NCI-H128 (cell line): ENCODE results near the gene PSME1.

Experiments
- DNase-seq: peaks from one replicate; lab custom pipeline; 2025; ENCODE audit not compliant: unreplicated experiment; lab: John Stamatoyannopoulos, UW

Gene PSME1

DNA sequence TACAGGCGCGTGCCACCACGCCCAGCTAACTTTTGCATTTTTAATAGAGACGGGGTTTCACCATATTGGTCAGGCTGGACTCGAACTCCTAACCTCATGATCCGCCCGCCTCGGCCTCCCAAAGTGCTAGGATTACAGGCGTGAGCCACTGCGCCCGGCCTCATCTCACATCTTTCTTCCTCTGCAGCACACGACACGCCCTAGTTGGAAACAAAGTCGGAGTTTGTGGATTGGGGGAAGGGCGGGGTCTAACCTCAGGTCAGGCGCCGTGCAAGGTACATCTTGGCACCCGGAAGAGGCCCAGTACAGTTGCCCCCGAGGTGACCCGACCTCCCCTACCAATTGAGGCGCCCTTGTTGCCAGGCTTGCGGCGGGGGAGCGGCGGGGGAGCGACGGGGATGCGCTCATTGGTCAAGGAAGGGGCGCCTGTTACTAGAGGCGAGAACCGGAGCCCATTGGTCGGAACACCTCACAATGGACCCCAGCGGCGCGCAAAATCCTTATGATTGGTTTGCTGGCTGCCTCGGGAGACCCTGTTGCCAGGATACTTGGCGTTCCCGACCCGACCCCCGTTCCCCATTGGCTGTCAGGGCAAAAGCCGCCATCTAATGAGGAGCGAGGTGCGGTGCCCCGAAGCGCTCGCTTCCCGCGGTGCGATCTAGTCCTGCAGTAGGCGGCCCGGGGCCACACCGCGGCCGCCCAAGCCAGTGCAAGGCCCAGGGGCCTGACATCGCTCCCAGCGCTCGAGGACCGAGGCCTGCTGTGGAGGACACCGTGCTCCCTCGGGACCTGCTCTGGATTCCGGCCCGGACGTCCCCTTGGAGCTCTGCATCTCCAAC, 35.6 kb downstream of the PSME1 start, which contains the start of gene REC8:
REC8 (plus strand) TSS at position 659 of the 839 bp plus-strand sequence. CDS start 473 bp downstream, outside the sequence.
- peak; percentile 97 for DNase-seq

DNA sequence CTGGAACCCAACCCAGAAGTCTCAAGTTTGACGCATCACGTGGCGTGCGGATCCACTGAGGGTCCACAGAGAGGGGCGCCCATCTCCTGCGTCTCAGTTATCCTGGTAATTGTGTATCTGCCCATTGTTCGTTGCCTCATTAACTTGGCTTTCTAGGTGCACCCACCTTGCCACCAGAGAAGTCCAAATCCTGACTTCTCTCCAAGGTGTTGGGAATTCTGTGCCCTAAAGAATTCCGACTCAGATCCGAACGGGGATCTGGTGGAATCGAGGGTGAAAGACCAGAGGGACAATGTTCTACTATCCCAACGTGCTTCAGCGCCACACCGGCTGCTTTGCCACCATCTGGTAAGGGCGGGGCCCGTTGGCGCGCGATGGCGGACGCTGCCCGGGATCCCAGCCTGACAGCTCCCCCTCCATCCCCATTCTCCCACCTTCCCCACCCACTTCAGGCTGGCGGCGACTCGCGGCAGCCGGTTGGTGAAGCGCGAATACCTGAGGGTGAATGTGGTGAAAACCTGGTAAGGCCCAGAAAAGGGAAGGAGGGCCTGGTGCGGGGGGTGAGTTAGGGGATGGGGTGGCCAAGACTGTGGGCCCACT, 36.4 kb downstream of the PSME1 start:
- no peak for DNase-seq

DNA sequence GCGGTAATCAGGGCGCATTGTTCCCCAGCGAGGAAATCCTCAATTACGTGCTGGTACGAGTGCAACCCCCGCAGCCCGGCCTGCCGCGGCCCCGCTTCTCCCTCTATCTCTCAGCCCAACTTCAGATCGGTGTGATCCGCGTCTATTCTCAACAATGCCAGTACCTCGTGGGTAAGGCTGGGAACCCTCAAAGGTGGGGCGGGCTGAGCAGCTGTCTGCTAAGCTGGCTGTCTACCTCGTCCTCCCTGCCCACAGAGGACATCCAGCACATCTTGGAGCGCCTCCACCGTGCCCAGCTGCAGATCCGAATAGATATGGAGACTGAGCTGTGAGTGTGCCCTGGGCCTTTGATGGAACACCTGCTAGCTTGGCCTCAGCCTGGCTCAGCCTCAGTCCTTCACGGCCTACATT, 36.9 kb downstream of the PSME1 start:
- DNase-seq, result no peak

- DNase-seq, result no peak
These were observed 40.6 kb downstream of the PSME1 start for GRCh38 chr14:24176599-24176998.

DNA sequence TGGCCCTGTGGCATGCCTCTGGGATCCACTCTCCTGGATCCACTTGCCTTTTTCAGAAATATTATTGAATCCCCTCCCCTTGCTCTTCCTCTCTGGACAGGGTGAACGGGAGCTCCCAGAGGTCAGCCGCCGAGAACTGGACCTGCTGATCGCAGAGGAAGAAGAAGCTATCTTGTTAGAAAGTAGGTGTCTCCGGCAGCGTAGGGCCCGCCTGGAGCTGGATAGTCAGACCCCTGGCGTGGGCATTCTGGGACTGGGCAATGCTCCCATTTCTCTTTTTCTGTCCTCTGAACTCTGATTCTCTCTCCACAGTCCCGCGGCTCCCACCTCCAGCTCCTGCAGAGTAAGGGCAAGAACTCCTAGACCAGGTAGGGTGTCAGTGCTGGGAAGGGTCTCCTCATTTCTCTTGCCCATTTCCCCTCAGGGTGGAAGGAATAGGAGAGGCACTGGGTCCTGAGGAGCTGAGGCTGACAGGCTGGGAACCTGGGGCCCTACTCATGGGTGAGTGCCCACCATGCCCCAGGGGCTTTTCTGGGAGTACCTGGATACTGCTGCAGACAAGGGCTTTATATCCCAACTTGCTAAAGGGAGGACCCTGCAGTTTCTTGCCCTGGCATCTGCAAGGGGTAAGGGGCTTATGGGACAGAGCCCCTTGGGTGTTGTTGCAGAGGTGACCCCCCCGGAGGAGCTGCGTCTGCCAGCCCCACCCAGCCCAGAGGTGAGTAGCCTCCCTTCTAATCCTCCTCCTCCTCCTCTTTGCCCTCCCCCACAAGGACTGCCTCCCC, 41.2 kb downstream of the PSME1 start:
- no peak for DNase-seq

DNA sequence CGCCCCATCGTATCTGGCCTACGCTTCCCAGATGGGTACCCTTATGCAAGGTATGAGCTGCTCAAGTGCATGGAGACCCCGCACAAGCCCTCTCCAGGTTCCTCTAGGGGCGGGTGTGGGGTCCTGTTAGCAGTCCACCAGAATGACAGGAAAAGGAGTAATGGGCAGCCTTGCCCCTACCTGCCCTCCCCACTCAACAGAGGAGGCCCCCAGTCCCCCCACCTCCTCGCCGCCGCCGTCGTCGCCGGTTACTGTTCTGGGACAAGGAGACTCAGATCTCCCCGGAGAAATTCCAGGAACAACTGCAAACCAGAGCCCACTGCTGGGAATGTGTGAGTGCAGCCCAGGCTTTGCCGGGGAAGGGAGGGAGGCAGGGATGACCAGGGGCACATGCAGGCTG, 41.9 kb downstream of the PSME1 start:
- no peak for DNase-seq

GRCh38 chr14:24178399-24179178, 42.6 kb downstream of the PSME1 start:
- DNase-seq, result no peak

DNA sequence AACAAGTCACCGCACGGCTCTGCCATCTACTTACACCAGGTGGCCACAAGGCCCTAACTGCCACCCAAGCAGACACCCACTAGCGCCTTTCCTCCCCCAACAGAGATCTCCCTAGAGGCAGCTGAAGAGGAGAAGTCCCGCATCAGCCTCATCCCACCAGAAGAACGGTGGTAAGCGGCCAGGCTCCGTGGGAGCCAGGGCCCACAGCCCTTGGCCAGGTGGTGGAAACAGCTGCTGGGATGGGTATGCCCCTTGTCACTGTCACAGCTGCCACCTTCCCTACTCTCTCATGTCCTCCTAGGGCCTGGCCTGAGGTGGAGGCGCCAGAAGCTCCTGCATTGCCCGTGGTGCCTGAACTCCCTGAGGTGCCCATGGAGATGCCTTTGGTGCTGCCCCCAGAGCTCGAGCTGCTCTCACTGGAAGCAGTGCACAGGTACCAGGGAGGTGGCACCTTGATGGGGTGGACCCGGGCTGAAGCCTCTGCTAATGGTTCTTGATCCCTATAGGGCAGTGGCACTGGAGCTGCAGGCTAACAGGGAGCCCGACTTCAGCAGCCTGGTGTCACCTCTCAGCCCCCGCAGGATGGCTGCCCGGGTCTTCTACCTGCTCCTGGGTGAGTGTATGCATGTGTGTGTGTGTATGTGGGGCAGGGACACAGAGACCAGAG, 43.4 kb downstream of the PSME1 start:
- DNase-seq, result no peak

DNA sequence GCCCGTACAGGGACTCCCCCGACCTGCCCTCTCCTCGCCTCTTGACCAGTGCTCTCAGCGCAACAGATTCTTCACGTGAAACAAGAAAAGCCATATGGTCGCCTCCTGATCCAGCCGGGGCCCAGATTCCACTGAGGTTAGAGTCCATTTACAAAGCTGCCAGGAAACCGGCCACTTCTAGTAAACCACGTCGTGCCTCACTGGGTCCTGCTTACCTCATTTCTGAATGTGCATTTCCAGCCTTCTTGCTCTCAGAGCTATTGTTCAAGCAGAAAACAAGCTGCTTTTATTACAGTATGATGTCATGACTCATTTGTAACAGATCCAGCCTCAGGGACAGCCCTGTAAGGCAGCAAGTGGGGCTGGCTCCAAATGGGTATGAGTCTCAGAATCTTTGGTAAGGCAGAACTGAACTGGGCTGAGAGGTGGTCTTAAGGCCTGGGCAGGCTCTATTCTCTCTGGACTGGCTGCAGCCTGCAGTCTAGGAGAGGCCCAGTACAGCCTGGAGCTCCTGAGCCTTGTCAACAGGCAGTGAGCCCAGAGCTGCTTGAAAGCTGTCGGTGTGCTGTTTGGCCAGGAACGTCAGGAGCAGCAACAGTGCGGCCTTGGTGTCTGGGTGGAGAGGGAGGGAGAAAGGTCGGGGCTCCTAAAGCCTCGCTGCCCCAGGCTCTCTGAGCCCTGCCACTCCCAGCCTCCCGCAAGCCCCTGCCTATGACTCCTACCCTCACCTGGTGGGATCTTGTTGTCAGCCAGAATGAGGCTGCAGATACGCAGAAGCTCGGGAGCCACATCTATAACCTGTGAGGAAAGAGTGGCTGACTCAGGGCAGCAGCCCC, 44.2 kb downstream of the PSME1 start:
- DNase-seq, result no peak

DNA sequence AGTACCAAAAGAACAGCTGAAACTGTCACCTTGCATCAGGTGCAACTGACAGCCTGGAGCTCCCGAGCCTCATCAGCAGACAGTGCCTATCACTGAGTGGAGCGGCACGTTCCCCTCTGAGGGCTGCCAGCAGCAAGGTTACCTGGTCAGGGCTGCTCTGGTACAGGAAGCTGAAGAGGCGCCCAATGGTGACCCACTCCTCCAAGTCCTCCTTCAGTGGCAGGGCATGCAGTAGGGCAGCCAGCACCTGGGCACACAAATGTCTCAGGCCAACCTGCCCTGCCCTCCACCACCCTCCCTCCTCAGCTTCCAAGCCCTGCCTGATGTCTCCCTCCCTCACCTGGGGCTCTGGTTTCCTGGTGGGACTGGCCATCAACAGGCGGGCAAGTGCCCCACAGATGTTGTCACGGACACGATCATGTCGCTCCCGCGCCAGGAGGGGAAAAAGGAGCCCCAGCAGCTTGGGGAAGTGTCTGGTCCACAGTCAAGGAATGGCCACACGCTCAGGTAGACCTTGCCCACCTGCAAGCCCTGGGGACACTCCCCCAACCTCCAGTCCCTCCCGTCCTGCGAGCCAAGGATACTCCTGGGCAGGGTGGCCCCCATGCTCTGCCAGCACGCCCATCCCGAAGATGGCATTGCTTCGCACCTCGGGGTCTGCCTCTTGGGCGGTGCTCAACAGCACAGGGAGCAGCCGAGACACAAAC, 45.5 kb downstream of the PSME1 start:
- no peak for DNase-seq

GRCh38 chr14:24182110-24182882, 46.3 kb downstream of the PSME1 start:
- no peak for DNase-seq

DNA sequence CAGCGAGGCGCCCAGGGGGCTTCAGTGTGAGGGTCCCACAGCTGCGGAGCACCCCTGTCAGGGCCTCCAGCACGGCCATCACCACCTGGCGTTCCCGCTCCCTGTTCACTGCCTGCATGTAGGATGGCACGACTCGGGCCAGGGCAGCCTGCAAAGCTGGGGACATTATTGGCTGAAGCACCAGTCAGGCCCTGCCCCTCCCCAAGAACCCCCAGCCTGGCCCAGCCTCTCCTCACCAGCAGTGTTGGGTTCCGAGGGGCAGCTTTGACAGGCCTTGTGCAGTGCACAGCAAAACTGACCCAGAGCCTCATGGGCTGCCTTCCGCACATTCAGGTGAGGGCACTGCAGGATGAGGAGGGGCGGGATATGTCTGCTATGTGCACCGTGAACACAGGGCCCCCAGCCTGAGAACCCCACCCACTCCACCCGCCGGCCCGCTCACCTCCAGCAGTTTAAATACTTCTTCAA, 47.1 kb downstream of the PSME1 start:
- DNase-seq, result no peak

GRCh38 chr14:24184104-24184970, 48.3 kb downstream of the PSME1 start:
- no peak for DNase-seq

DNA sequence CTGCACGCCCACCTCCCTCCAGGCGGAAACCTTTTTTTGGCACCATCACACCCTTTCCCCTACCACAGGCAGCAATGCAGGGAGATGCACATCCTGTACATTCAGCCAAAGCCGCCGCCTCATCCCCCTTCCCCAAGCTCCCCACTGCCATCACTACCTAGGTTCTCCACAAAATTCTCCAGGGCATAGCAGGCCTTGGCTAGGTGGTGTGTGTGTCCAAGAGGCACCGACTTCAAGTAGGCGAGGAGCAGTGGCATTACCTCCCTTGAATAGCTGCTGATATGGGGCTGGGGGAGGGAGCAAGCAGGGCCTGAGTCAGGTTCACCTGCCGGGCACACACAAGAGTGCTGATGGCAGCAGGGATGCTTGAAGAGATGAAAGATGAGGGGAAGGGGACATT, 49.0 kb downstream of the PSME1 start:
- no peak for DNase-seq

- no peak for DNase-seq
These were observed 49.7 kb downstream of the PSME1 start for GRCh38 chr14:24185741-24186140.

GRCh38 chr14:24186831-24187538, 51.0 kb downstream of the PSME1 start:
- no peak for DNase-seq

DNA sequence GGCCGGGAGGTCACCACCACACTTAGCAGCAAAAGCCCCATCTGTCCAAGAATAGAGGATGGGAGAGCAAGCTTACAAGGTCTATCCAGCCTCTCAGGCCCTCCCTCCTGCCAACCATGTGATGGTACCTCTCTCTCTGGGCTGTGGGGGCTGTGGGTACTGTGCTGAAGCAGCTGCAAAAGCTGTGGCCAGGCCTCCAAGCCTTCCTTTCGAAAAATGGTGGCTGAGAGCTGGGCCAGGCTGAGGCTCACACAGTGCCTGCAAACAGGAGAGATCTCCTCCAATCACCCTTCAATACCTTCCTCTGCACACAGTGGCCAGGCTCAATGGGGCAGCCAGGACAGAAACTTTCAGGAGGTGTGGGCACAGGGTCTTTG, 51.5 kb downstream of the PSME1 start:
- DNase-seq, result no peak
